GM21360 (cell line): ENCODE measurements around the gene RABL2A.
"Not testable (repeated sequence)": the region's sequence is repeated elsewhere in the genome, so short reads cannot be mapped to it uniquely, and the experiment has no call there.

Experiments
- ATAC-seq: cut with Tn5 transposase; IDR thresholded peaks from one replicate; pipeline ENCODE4 v1.9.1; 2021; ENCODE audit warnings: mild to moderate bottlenecking, moderate library complexity; ENCODE audit not compliant: unreplicated experiment

RABL2A gene

DNA sequence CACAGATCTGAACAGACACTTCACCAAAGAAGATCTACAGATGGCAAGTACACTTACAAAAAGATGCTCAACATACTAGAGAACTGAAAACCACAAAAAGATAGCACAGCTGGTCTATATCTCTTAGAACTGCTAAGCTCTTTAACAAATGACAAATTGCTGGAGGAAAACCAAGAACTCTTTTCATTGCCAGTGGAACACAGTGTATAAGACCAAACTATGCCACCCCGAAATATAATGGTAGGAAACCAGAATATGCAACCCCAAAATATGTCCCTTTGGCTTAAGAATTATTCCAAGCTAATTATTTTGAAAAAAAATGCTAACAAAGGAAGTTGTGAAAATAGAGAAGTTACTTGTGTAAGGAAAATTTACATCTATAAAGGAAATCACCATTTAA, 21.0 kb upstream of the RABL2A start:
- ATAC-seq = not testable (repeated sequence)

DNA sequence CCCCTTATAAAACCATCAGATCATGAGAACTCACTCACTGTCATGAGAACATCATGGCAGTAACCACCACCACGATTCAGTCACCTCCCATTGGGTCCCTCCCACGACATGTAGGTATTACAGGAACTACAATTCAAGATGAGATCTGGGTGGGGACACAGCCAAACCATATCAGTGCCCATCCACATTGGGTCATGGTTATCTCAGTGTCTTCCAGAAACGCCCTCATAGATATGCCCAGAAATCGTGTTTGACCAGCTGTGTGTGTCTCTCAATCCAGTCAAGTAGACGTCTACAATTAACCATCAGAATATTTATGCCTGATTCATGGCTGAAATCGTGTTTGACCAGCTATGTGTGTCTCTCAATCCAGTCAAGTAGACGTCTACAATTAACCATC, 17.2 kb upstream of the RABL2A start:
- not testable (repeated sequence) for ATAC-seq

DNA sequence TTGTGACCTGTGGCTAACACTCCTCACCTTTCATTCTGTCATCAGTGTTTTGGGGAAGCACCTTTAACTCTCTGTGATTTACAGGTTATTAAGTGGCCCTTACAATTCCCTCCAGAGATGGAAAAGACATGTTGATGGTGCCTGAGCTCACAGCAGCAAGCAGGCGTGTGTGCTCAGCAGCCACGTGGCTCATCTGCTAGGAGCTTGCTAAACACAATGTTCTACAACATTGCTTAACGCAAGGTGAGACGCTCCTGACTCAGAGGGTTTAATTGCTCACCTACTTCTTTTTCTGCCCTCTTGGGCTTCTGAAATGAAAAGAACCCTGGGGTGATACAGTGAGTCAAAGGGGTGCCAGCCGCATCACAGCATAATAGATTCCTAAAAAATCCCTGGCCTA, 6.1 kb upstream of the RABL2A start:
- ATAC-seq = not testable (repeated sequence)

DNA sequence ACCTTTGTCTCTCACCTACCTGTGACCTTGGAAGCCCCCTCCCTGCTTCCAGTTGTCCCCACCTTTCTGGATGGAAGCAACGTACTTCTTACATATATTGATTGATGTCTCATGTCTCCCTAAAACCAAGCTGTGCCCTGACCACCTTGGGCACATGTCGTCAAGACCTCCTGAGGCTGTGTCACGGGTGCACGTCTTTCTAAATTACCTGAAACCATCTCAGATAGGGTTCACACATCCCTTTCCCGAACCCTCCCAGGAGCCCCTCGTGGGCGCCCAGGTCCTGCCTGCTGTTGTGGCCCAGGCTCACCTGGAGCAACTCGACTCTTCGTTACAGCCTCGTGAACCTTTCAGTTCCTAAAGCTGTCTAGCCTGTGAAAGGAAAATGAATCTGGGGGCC, 1.2 kb upstream of the RABL2A start:
- ATAC-seq = not testable (repeated sequence)

DNA sequence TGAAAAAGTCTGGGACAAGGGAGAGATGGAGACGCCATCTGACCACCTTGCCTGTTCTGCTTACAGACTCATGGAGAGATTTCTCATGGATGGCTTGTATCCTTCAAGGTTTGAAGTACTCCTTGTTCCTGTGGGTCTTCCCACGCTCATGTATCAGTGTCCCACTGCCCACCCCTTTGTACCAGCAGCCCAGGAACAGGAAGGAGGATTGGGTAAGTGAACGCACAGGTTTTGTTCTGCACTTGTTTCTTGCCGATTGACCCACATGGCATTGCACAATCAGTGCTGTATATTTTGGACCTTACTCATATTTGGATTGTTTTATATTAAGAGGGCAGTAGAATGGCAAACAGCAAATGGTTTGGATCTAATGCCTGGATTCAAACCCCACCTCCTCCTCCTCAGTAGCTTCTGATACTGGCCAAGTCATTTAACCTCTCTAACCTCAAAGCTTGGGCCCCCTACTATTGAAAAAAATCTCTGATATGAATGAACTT, 5.8 kb downstream of the RABL2A start:
- ATAC-seq = not testable (repeated sequence)

DNA sequence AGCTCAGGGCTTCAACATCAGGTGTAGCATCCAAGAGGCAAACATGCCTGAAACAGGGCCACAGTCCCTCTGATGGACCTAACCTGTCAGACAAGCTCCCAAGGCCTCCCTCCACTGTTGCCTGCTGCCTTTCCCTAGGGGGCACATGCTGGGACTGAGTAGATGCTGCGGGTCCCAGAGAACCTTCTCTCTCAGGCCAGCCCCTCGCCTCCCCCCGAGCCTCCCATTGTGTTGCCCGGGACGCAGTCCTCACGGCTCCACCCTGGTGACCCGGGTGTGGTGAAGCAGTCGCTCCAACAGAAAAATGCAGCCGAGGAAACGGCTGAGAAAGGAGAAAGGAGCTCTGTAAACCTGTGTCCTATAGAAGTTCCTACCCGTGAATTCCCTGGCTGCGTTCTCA, 8.3 kb downstream of the RABL2A start:
- not testable (repeated sequence) for ATAC-seq

DNA sequence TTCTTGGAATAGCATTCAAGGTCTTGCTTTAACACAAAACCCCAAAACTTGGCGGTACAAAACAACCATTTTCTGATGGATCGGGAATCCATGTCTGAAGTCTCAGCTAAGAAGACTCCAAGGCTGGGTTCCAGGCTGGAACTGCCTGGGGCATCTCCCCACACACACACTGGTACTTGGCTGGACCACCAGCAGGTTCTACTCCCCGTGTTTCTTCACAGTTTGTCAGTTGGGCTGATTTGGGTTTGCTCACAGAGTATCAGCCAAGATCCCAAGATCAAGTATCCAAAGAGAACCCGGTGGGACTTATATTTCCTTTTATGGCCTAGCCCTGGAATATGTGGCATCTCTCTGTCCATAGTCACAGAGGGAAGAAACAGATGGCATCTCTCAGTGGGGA, 9.2 kb downstream of the RABL2A start:
- ATAC-seq = not testable (repeated sequence)

DNA sequence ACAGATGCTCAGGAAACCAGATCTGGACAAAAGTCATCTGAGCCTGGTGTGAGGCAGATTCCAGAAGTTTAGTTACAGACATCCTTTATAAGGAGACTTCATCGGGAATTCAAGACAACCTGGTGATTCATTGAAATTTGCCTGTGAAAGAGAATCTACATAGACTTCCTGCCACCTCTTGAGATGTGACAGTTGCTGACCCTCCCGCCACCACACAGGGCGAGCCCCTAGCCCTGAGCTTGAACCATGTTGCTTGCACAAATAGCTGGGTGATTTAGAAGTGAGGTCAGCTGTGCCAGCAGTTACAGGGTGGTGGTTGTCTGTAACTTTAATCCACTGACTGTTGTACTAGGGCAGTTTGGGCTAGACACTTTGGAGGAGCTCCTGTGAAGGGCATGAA, 11.0 kb downstream of the RABL2A start:
- not testable (repeated sequence) for ATAC-seq

- not testable (repeated sequence) for ATAC-seq
Observed at GRCh38 chr2:113646217-113646616, 19.2 kb downstream of the RABL2A start.

GRCh38 chr2:113650834-113651815, 24.1 kb downstream of the RABL2A start:
- ATAC-seq = not testable (repeated sequence)

- not testable (repeated sequence) for ATAC-seq
Observed at GRCh38 chr2:113652599-113652998, 25.5 kb downstream of the RABL2A start.

DNA sequence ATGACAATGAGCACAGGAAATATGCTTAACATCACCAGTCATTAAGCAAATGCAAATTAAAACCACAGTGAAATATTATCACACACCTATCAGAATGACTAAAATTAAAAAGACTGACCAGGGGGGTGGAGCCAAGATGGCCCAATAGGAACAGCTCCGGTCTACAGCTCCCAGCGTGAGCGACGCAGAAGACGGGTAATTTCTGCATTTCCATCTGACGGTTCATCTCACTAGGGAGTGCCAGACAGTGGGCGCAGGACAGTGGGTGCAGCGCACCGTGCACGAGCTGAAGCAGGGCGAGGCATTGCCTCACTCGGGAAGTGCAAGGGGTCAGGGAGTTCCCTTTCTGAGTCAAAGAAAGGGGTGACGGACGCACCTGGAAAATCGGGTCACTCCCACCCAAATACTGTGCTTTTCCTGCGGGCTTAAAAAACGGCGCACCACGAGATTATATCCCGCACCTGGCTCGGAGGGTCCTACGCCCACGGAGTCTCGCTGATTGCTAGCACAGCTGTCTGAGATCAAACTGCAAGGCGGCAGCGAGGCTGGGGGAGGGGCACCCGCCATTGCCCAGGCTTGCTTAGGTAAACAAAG, 29.1 kb downstream of the RABL2A start:
- ATAC-seq = not testable (repeated sequence)

- ATAC-seq = not testable (repeated sequence)
Observed at GRCh38 chr2:113657735-113658134, 30.7 kb downstream of the RABL2A start.

- ATAC-seq = not testable (repeated sequence)
Observed at GRCh38 chr2:113663285-113664060, 36.4 kb downstream of the RABL2A start.

- ATAC-seq = not testable (repeated sequence)
Observed at GRCh38 chr2:113664761-113665533, 37.9 kb downstream of the RABL2A start.

- ATAC-seq = not testable (repeated sequence)
Observed at GRCh38 chr2:113669013-113669412, 41.9 kb downstream of the RABL2A start.

- ATAC-seq = no peak
Observed at GRCh38 chr2:113672326-113672932, 45.4 kb downstream of the RABL2A start.

GRCh38 chr2:113675875-113676274, 48.8 kb downstream of the RABL2A start:
- ATAC-seq = no peak

GRCh38 chr2:113676623-113677266, 49.7 kb downstream of the RABL2A start:
- ATAC-seq = no peak
